HG03064 (cell line): ENCODE measurements around the gene GRB2.
A peak's percentile ranks its signal among the peaks of the same experiment; 100 is the strongest.
"Not testable (repeated sequence)": the region's sequence is repeated elsewhere in the genome, so short reads cannot be mapped to it uniquely, and the experiment has no call there.

Experiments used
- ATAC-seq: cut with Tn5 transposase; IDR thresholded peaks from one replicate; pipeline ENCODE4 v1.9.1; 2021; ENCODE audit warnings: low read depth; ENCODE audit not compliant: unreplicated experiment

The GRB2 gene

DNA sequence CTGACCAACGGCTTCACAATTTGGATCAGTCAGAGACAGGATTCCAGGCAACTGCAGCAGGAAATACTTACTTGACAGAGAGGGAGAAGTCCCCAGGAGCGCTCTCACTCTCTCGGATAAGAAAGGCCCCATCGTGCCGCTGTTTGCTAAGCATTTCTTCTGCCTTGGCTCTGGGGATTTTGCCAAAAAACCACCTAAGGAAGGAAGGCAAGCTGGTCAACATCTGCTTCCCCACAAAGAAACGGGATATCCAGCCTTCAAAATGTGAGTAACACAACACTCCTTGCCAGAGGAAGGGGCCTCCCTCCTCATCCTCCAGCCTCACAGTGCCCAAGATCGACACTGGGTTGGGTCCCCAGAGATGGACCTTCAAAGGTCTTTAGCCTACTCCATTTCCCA is 79.7 kb downstream of the GRB2 start:
- ATAC-seq = no peak

DNA sequence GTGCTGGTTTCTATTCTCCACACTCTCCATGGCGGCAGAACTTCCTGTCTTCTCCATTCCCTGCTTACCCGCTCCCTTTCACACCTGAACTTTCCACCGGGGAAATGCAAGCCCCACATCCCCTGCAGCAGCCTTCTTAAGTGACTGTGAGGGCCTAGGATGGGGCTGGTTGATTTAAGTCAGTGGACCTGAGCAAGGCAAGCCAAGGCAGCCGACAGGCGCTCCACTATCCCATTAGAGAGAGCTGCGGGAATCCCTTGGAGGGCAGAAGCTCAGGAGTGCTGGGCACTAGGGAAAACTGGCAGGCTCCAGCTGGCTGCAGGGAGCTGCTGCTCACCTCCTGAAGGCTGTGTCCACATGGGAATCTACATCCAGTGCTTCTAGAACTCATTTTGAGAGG is 80.1 kb downstream of the GRB2 start:
- ATAC-seq = no peak

- no peak for ATAC-seq
Observed at GRCh38 chr17:75321506-75321905, 84.0 kb downstream of the GRB2 start.

GRCh38 chr17:75319904-75320691 is 85.4 kb downstream of the GRB2 start:
- no peak for ATAC-seq

- ATAC-seq = no peak
Observed at GRCh38 chr17:75318615-75319222, 86.8 kb downstream of the GRB2 start.

DNA sequence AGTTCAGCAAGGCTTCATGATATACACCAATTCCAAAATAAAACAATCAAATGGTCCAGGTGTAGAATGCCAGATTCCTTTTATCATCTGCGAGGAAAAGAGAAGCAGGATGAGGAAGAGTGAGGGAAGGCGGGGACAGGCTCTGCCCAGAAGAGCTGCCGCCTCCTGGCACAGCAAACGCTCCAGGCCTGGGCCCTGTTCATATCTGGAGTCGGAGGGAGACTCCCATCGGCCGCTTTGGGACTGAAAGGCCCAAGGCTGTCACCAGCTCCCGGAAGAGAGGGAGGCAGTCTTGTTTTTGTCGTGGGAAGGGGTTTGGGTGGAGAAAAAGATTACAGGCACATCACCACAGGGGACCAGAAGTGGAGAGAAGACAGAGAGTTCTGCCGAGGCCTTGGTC is 87.3 kb downstream of the GRB2 start:
- no peak for ATAC-seq

- ATAC-seq = no peak
Observed at GRCh38 chr17:75317671-75318070, 87.8 kb downstream of the GRB2 start.

DNA sequence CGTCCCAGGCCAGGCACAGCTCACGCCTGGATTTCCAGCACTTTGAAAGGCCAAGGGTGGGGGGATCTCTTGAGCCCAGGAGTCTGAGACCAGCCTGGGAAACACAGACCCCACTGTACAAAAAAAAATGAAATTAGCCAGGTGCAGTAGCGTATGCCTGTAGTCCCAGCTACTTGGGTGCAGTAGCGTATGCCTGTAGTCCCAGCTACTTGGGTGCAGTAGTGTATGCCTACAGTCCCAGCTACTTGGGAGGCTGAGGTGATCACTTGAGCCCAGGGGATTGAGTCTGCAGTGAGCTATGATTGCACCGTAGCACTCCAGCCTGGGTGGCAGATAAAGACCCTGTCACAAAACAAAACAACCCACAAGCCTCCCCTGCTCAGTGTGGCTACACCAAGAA is 89.2 kb downstream of the GRB2 start:
- no peak for ATAC-seq

DNA sequence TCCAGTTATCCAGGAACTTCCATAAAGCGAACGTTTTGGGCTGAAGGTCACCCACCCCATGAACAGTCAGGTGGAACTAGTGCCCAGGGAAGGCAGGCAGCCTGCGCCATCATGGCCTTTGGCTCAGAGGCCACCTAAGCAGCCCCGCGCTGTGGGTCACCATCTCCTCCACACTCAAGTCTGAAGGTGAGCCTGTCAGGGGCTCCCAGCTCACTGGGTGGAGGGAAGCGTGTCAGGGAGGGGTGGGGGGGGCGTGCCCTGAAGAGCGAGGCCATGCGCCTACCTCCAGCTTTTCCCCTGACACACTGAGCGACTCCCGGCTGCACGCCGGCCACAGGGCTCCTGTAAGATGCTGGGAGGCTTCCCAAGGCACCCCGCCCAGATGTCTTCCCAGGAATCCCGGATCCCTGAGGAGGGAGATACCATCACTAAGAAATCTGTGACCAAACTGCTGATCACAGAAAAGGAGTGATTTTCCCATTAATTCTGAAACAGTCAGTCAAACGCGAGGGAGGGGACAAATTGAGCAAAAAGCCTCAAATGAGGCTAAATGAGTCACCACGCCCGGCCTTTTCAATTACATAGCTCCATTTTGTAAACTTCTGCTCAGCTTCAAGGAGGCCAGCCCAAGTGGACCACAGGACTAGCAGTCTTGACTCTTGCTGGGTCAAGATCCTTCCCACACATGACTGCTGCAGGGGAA is 89.8 kb downstream of the GRB2 start:
- no peak for ATAC-seq

DNA sequence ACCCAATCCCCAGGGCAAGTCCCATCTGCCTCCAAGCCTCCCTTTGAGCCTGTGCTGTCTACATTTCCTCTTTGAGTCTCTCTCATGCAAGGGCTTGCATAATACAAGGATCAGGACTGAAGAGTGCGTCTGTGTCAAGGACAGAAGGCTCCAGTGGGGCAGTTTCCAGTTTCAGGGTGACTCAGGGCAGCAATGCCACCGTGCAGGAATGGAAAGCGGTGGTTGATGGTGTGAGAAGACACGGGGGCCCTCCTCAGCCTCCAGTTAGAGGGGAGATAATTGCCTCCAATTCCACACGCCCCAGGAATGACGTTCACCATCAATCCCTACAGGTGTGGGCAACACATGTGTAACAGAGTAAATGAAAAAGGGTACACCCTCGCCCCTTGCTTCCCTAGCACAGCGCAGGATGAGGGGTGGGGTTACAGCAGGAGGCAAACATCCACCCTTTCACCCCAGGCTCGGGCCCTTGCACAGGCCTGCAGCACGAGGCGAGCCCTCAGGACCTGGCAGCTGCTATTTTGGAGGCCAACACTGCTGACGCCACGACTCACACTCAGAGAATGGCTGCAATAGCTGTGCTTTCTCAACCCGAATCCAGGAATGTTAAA is 91.4 kb downstream of the GRB2 start:
- ATAC-seq = no peak

DNA sequence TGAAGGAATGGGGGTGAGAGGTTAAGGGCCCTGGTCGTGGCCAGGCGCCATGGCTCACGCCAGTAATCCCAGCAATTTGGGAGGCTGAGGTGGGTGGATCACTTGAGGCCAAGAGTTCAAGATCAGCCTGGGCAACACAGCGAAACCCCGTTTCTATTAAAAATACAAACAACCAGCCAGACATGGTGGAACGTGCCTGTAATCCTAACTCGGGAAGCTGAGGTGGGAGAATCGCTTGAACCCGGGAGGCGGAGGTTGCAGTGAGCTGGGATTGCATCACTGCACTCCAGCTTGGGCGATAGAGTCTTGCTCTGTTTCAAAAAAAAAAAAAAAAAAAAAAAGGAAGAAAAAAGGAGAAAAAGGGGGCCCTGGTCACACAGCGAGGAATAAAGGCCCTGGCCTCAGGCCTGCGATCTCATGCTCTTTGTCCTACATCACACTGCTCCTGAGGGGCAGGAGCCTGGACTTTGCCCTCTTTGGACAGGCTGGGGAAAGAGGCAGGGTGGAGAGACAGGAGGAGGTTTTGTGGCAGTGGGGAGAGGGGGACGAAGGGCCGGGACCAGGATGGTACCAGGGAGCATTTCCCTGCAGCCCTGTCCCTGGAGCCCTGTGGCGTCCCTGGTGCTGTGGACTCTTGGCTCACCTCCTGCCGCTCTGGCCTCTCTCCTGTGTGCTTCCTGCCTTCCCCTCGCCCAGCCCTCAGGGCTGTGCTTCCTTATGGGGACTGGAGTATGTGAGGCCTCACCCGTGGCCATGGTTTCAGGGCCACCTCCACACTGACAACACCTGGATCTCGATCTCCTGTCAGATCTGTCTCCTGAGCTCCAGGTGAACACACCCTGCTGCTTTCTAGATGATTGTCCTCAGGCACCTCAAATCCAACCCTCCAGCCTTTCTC is 96.5 kb downstream of the GRB2 start:
- ATAC-seq = no peak

- no peak for ATAC-seq
Observed at GRCh38 chr17:75307957-75308731, 97.3 kb downstream of the GRB2 start.

DNA sequence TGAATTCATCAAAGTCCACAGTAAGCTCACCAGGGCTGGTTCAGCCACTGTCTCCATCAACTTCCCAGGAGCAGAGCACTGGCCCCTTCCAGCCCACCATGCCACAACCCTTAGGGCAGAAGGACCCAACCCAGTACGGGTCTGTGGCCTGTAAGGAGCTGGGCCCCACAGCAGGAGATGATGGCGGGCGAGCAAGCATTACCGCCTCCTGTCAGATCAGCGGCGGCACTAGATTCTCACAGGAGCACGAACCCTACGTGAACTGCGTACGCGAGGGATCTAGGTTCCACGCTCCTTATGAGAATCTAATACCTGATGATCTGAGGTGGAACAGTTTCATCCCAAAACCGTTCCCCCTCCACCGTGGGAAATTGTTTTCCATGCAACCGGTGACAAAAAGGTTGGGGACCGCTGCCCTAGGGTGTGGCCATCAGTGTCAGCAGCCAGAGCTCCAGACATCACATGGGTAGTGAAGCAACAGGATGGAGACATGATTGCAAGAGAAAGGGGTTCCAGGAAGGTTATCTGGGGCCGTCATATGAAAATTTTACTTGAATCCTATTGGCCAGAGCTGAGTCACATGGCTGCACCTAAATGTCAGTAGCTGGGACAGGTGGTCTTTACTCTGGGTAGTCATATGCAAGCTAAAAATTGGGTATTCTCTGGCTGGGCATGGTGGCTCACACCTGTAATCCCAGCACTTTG is 103.8 kb downstream of the GRB2 start:
- no peak for ATAC-seq

DNA sequence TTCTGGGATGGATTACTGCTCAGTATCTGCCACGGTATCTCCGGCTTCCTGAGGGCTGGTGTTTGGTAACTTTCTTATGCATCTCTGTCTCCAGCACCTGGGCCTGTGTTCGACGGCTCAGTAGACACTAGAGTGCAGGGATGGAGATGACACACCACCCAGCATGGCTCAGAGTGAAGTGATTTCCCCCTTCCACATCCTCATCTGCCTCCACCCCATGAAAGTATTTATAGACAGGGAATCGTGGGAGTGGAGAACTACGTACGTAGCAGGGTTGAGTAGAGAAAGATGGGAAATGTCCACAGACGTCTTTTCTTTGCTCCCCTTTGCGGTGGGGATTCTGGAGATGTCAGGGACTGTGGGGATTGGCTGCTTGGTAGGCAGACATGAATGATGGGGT is 104.4 kb downstream of the GRB2 start:
- no peak for ATAC-seq

DNA sequence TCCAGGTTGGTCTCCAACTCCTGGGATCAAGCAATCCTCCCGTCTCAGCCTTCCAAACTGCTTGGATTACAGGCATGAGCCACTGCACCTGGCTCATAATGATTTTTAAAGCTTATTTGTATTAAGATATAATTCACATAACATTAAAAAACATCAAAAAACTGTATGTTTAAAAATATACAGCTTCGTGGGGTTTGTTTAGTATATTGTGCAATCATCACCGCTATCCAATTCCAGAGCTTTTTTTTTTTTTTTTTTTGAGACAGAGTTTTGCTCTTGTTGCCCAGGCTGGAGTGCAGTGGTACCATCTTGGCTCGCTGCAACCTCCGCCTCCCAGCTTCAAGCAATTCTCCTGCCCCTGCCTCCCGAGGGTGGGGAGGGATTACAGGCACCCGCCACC is 105.2 kb downstream of the GRB2 start:
- ATAC-seq = no peak

DNA sequence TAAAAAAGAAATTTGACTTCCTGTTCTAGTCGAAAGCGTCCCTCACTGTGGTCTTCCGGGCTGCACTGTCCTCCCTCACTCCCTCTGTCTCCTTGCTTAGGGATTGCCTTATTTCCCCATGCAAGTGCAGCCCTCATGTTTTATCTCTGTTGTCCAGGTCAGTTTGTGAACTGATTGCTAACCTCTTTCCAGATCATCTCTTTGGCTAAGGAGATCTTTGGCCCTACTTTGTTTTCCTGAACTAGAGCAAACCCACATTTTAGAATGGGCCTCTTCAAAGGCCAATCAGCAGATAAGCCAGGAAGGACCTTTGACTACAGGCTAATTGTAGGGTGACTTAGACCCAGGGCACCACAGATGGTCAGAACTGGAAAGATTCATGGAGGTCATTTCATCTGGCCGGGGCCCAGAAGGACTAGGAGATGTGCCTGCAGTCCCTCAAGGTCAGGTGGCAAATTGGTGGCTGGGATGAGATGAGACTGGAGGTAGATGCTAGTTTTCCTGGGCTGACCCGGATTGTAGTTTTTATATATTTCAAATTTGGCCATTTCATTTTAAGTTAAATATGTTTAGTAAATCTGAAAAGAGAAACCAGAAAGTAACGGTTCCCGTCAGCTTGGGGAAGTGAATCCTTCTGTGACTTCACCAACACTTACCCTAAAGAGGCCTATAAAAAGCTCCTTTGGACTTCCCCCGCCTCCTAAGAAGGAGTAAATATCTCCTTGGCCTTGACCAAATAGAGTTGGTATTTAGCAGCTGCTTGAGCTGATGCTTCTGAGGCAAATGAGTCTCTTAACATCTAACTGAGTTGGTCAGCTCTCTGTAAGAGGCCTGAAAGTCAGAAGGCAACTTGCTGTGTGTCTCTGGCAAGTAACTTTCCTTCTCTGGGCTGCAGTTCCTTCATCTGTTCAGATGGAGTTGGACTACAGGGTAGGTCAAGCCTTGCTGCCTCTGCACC is 110.0 kb downstream of the GRB2 start:
- peak; percentile 54 for ATAC-seq

DNA sequence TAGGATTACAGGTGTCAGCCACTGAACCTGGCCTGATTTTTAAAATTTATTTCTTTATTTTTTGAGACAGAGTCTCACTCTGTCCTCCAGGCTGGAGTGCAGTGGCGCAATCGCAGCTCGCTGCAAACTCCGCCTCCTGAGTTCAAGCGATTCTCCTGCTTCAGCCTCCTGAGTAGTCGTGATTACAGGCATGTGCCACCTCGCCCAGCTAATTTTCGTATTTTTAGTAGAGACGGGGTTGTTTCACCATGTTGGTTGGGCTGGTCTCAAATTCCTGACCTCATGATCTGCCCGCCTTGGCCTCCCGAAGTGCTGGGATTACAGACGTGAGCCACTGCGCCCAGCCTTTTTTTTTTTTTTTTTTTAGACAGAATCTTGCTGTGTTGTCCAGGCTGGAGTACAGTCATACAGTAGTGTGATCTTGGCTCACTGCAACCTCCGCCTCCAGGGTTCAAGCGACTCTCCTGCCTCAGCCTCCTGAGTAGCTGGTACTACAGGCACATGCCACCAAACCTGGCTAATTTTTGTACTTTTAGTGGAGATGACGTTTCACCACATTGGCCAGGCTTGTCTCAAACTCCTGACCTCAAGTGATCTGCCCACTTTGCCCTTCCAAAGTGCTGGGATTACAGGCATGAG is 112.5 kb downstream of the GRB2 start:
- not testable (repeated sequence) for ATAC-seq
